ENCODE data around the gene IRF2.

GRCh38 chr4:184400375-184400870, 73.9 kb downstream of the IRF2 start:
- TF ChIP-seq CTCF (IDR thresholded peaks at IDR 0.05) (peak in 1 of 3 experiments; percentile 26), POLR2A (IDR thresholded peaks at IDR 0.05; ENCODE audit: low read depth) (no peak), EP300 (IDR thresholded peaks at IDR 0.05) (peak; percentile 38), POLR2AphosphoS5 (IDR thresholded peaks at IDR 0.05) (peak in 1 of 2 donors; percentile 61)
